K562 (cell line): ENCODE results near the gene MDN1. TPM values are rescaled to one million over a fixed set of nuclear protein-coding genes. Genes with fewer than 3 reads are reported as not detected.

Experiments used
- ATAC-seq: fragments of 200-7000 bp; cut with Tn5 transposase; 3 replicates; pipeline ENCODE4 v1.9.1; 2020; ENCODE audit warnings: moderate library complexity
- BruUV-seq: library from RNA; stranded (reverse); fragments of 400-500 nt; replicated peaks from 2 replicates; lab custom pipeline; 2021; lab: Mats Ljungman, UMichigan
- CTCF ChIA-PET: fragments of 300-600 bp; formaldehyde crosslinking; extraction: SDS; loops from one replicate; lab custom pipeline; 2021; ENCODE audit warnings: low intra/inter-chr PET ratio; lab: Yijun Ruan, JAX
- POLR2A ChIA-PET: fragments of 300-600, 350-650 bp; sonication (Branson Sonifier 250); formaldehyde crosslinking; extraction: SDS; loops from one replicate; lab custom pipeline; 2021; ENCODE audit warnings: antibody characterized with exemption, inconsistent platforms; lab: Yijun Ruan, JAX
- DNase-seq, 4 experiments: peaks; one replicate each; pipeline versions ENCODE4 v3.0.0 to v3.0.0-alpha.2; 2011 to 2018; ENCODE audit warnings: low spot score in 3 of 4, mixed read lengths in 3 of 4; ENCODE audit errors: extremely low read depth in 1 of 4
- FAIRE-seq: peaks from 2 replicates; lab custom pipeline; 2011; peaks lifted over from hg19 to GRCh38; lab: Jason Lieb, UNC
- H2AFZ ChIP-seq: 2 replicates; pipeline ENCODE4 v1.6.0; 2011; ENCODE audit warnings: low read depth, low read length, control low read depth, inconsistent platforms
- H3K27ac ChIP-seq: fragments of 200-600 bp; 3 replicates; pipeline ENCODE4 v1.8.0; 2011; ENCODE audit warnings: low read depth, mild to moderate bottlenecking, control low read depth, inconsistent platforms, low read length, moderate library complexity, mixed read lengths; ENCODE audit errors: extremely low read depth
- H3K27me3 ChIP-seq, 2 experiments: fragments of 300-600 bp in 1 of 2; 2 replicates in 1 of 2; 3 replicates in 1 of 2; pipeline versions ENCODE4 v1.6.0 to v1.8.0; 2011; ENCODE audit warnings: inconsistent platforms in 2 of 2, low read length in 2 of 2, mild to moderate bottlenecking in 1 of 2, mixed read lengths in 1 of 2, moderate library complexity in 1 of 2; ENCODE audit not compliant: control insufficient read depth in 2 of 2, insufficient read depth in 2 of 2
- H3K36me3 ChIP-seq: fragments of 300-600 bp; 3 replicates; pipeline ENCODE4 v1.8.0; 2011; ENCODE audit warnings: mild to moderate bottlenecking, low read length, inconsistent platforms; ENCODE audit not compliant: control insufficient read depth, insufficient read depth
- H3K4me1 ChIP-seq, 2 experiments: fragments of 200-600 bp in 1 of 2; replicated peaks in 1 of 2; 2 replicates in 1 of 2; 3 replicates in 1 of 2; pipeline versions ENCODE4 v1.5.1 to v1.8.0; 2011; ENCODE audit warnings: inconsistent platforms in 2 of 2, low read length in 2 of 2, mild to moderate bottlenecking in 1 of 2, mixed read lengths in 1 of 2, moderate library complexity in 1 of 2; ENCODE audit not compliant: control insufficient read depth in 2 of 2, insufficient read depth in 2 of 2
- H3K4me2 ChIP-seq: 2 replicates; pipeline ENCODE4 v1.6.1; 2011; ENCODE audit warnings: low read length, control low read depth, inconsistent platforms, mixed read lengths; ENCODE audit not compliant: insufficient read depth
- H3K4me3 ChIP-seq: fragments of 200-600 bp; sonication (generic), shearing (Covaris generic); 2 replicates; pipeline ENCODE4 v1.5.1; 2016; ENCODE audit warnings: control low read depth, inconsistent platforms
- H3K79me2 ChIP-seq: fragments of 200-600 bp; 3 replicates; pipeline ENCODE4 v1.8.0; 2011; ENCODE audit warnings: low read length, inconsistent platforms; ENCODE audit not compliant: control insufficient read depth, insufficient read depth
- H3K9ac ChIP-seq, 2 experiments: 2 replicates each; pipeline versions ENCODE4 v1.6.0 to v1.6.1; 2011; ENCODE audit warnings: low read depth in 2 of 2, low read length in 2 of 2, control low read depth in 1 of 2, inconsistent platforms in 1 of 2, mild to moderate bottlenecking in 1 of 2, mixed read lengths in 1 of 2; ENCODE audit not compliant: insufficient read depth in 1 of 2
- H3K9me1 ChIP-seq: one replicate; pipeline ENCODE4 v1.6.0; 2011; ENCODE audit warnings: inconsistent platforms, mild to moderate bottlenecking, low read length, moderate library complexity; ENCODE audit not compliant: control insufficient read depth, insufficient read depth
- H3K9me3 ChIP-seq: replicated peaks from 2 replicates; pipeline ENCODE4 v1.5.1; 2011; ENCODE audit warnings: low read depth, low read length, inconsistent platforms; ENCODE audit not compliant: control insufficient read depth, insufficient read depth
- H4K20me1 ChIP-seq: replicated peaks from 2 replicates; pipeline ENCODE4 v1.6.1; 2011; ENCODE audit warnings: low read length, inconsistent platforms, mixed read lengths; ENCODE audit not compliant: control insufficient read depth, insufficient read depth
- BCOR ChIP-seq: fragments of 450-650 bp; IDR thresholded peaks from 2 replicates; pipeline ENCODE4 v1.6.1; 2016
- MAFF ChIP-seq: IDR thresholded peaks from 2 replicates; pipeline ENCODE4 v1.6.1; 2012; ENCODE audit warnings: low read length, improper control_type of control experiment
- MAFG ChIP-seq: fragments of 450-650 bp; conservative IDR thresholded peaks from 2 replicates; pipeline ENCODE4 v1.6.1; 2016; ENCODE audit warnings: missing genetic modification characterization, missing compliant biosample characterization
- MAFK ChIP-seq: IDR thresholded peaks from 2 replicates; pipeline ENCODE4 v1.6.1; 2011; ENCODE audit warnings: low read length, improper control_type of control experiment
- SLC30A9 ChIP-seq: fragments of 250-450 bp; sonication (Bioruptor Pico); IDR thresholded peaks from 2 replicates; pipeline ENCODE4 v1.8.0; 2022; ENCODE audit warnings: mild to moderate bottlenecking, moderate library complexity
- STAT6 ChIP-seq: sonication (generic); formaldehyde crosslinking; IDR thresholded peaks from 2 replicates; pipeline ENCODE4 v1.8.1; 2023; ENCODE audit warnings: mild to moderate bottlenecking, missing genetic modification reagents
- ZBTB34 ChIP-seq: fragments of 250-450 bp; sonication (Bioruptor Pico); IDR thresholded peaks from 2 replicates; pipeline ENCODE4 v1.8.0; 2021; ENCODE audit warnings: mild to moderate bottlenecking, moderate library complexity
- ZNF212 ChIP-seq: fragments of 450-650 bp; formaldehyde crosslinking; IDR thresholded peaks from 2 replicates; pipeline ENCODE4 v1.4.0; 2020; ENCODE audit warnings: mild to moderate bottlenecking
- ZNF316 ChIP-seq: fragments of 450-650 bp; IDR thresholded peaks from 2 replicates; pipeline ENCODE4 v1.6.1; 2016
- ZNF395 ChIP-seq: fragments of 200-800 bp; sonication (Bioruptor generic); IDR thresholded peaks from 2 replicates; pipeline ENCODE4 v1.6.1; 2017; ENCODE audit warnings: missing genetic modification characterization, missing compliant biosample characterization
- WGBS: fragments of 100-300 bp; shearing (Covaris generic); methylation state at CpG from one replicate; pipeline ENCODE4 v1.1.6; 2016; ENCODE audit warnings: low coverage, mixed read lengths; ENCODE audit not compliant: insufficient coverage; ENCODE audit errors: missing lambda C conversion rate; 5-methylcytosine and 5-hydroxymethylcytosine counted together
- in situ Hi-C: fragments of 300-500 bp; cut with MboI; formaldehyde crosslinking; loops from 4 replicates; pipeline ENCODE4 v1.15.0; 2018; ENCODE audit warnings: inconsistent platforms, mixed read lengths
- intact Hi-C: fragments of 100-400 bp; cut with micrococcal nuclease; formaldehyde crosslinking; loops from 2 replicates; pipeline ENCODE4 v1.14.2; 2022
- polyA plus RNA-seq, 8 experiments: library from polyadenylated mRNA; depleted of rRNA in 4 of 8; stranded (reverse) in 5 of 8; unstranded in 3 of 8; fragments of >200 nt; fragmentation: Nextera tagmentation in 2 of 8; fragmentation: Illumina TruSeq in 1 of 8; extraction: Ambion mirVana in 2 of 8; extraction: Trizol in 1 of 8; gene quantifications; 2 replicates each; pipeline versions ENCODE4 v1.2.1 to v1.2.3, GENCODE V29; 2011 to 2014; ENCODE audit warnings: inconsistent platforms in 1 of 8, missing spikeins in 1 of 8
- total RNA-seq, 7 experiments: library from RNA; depleted of rRNA in 6 of 7; stranded (reverse); fragments of >200 nt in 6 of 7; fragmentation: Illumina TruSeq in 2 of 7; extraction: Trizol in 2 of 7; gene quantifications; 2 replicates each; pipeline versions ENCODE4 v1.2.1 to v1.2.3, GENCODE V29; 2011 to 2021; ENCODE audit warnings: low replicate concordance in 1 of 7

Gene MDN1
- total and polyA plus RNA-seq, 9 of the 15 experiments (the other 6 are each of a cell fraction or from before 2014, with no cell fraction given), result 25.6 to 93.6 (median 43.0) TPM

- no peak for DNase-seq
- no peak overlapping the region for H3K9ac ChIP-seq
- no TSS peak for BruUV-seq
- ChIA-PET POLR2A (interaction anchor here (1.0 kb wide), 1 partner anchor 14 kb away, joined by 3 read pairs; no protein-coding TSS in a partner anchor), CTCF (no interaction called here)
- H3K79me2 ChIP-seq, result no peaks in the 10 kb centered on the region; the same call in 2 of the 3 replicates
- H4K20me1 ChIP-seq, result no peaks in the 10 kb centered on the region; the same call in 1 of the 2 replicates
- in situ Hi-C loops (no loop called here), intact Hi-C loops (no loop called here)
- no peaks in the 10 kb centered on the region for H3K4me1 ChIP-seq
- TF ChIP-seq MAFG, result peak; percentile 38; the same call in 1 of the 2 replicates
- TF ChIP-seq ZNF395 (CRISPR knock-in tag), result no peak
- TF ChIP-seq ZBTB34 (CRISPR knock-in tag), result no peak
- TF ChIP-seq BCOR, result no peak
- peak; percentile 63; the same call in 1 of the 2 replicates for TF ChIP-seq ZNF316
- TF ChIP-seq SLC30A9 (CRISPR knock-in tag), result no peak
- no peak for TF ChIP-seq ZNF212 (CRISPR knock-in tag)
- TF ChIP-seq STAT6, result no peak
- no peak; the same call in 1 of the 2 replicates for TF ChIP-seq MAFK
- TF ChIP-seq MAFF, result peak; percentile 48
- peaks cover 96% of the 10 kb centered on the region for H3K36me3 ChIP-seq
- no peak overlapping the region for H3K4me2 ChIP-seq
- FAIRE-seq, result no peak
- H3K27me3 ChIP-seq, result no peaks in the 10 kb centered on the region
- H3K9me3 ChIP-seq, result no peaks in the 10 kb centered on the region
- H2AFZ ChIP-seq, result no peak overlapping the region
- 74% methylated on average over 7 of the region's 7 CpGs for WGBS
- ATAC-seq, result no peak
- H3K9me1 ChIP-seq, result no peaks in the 10 kb centered on the region
- H3K4me3 ChIP-seq, result no peak overlapping the region
- no peak overlapping the region for H3K27ac ChIP-seq
Observed at GRCh38 chr6:89675949-89676748, 143.4 kb downstream of the MDN1 start.
